ENCODE measurements around the gene ACTR1A. TPM values are rescaled to one million over a fixed set of nuclear protein-coding genes. Genes with fewer than 3 reads are reported as not detected.

The ACTR1A gene
- total RNA-seq, 1 experiment from 2014 or later, result 147 TPM

- Histone ChIP-seq H3K9me3 (ENCODE audit: control insufficient read depth, insufficient read depth, low read depth, low read length) (no peaks in the 10 kb centered on the region), H3K36me3 (ENCODE audit: control insufficient read depth, insufficient read depth, low read length) (no peaks in the 10 kb centered on the region), H3K4me1 (ENCODE audit: control insufficient read depth, insufficient read depth, low read length) (no peaks in the 10 kb centered on the region), H3K27ac (ENCODE audit: low read length) (no peak overlapping the region), H3K27me3 (ENCODE audit: control insufficient read depth, insufficient read depth, low read length) (no peaks in the 10 kb centered on the region), H3K4me3 (ENCODE audit: low read depth in 2 of 2, low read length in 2 of 2) (no peak overlapping the region)
- ChIA-PET POLR2A (interaction anchor here (0.7 kb wide), 1 partner anchor 11 kb away, joined by 3 read pairs; no protein-coding TSS in a partner anchor), CTCF (interaction anchor here (0.6 kb wide), 1 partner anchor 242 kb away, joined by 11 read pairs; no protein-coding TSS in a partner anchor)
- no peak for DNase-seq (ENCODE audit: low read depth, low spot score)
- no peak for TF ChIP-seq TCF7L2 (IDR thresholded peaks at IDR 0.05; ENCODE audit: low read depth, low read length)
- no peak for TF ChIP-seq SIN3A (IDR thresholded peaks at IDR 0.05; ENCODE audit: borderline replicate concordance, insufficient read depth, low read depth, low read length)
- TF ChIP-seq POLR2AphosphoS5 (IDR thresholded peaks at IDR 0.05; ENCODE audit: low read depth, low read length), result no peak
- no peak for TF ChIP-seq REST (IDR thresholded peaks at IDR 0.05; ENCODE audit: insufficient read depth in 1 of 2, low read depth in 2 of 2, low read length in 1 of 2)
- TF ChIP-seq, protein P1, sequence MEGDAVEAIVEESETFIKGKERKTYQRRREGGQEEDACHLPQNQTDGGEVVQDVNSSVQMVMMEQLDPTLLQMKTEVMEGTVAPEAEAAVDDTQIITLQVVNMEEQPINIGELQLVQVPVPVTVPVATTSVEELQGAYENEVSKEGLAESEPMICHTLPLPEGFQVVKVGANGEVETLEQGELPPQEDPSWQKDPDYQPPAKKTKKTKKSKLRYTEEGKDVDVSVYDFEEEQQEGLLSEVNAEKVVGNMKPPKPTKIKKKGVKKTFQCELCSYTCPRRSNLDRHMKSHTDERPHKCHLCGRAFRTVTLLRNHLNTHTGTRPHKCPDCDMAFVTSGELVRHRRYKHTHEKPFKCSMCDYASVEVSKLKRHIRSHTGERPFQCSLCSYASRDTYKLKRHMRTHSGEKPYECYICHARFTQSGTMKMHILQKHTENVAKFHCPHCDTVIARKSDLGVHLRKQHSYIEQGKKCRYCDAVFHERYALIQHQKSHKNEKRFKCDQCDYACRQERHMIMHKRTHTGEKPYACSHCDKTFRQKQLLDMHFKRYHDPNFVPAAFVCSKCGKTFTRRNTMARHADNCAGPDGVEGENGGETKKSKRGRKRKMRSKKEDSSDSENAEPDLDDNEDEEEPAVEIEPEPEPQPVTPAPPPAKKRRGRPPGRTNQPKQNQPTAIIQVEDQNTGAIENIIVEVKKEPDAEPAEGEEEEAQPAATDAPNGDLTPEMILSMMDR (IDR thresholded peaks at IDR 0.05), result no peak
- in situ Hi-C loops (cut with HindIII; ENCODE audit: low pct_unique_long_range_greater_than_20kb, low sequenced_read_pairs) (no loop called here), intact Hi-C loops (cut with micrococcal nuclease; ENCODE audit: unreplicated experiment) (no loop called here)
- BruUV-seq (replicated peaks), result no TSS peak
- no peak for ATAC-seq
These were observed 28.8 kb downstream of the ACTR1A start for GRCh38 chr10:102473445-102474331.

- Histone ChIP-seq H3K36me3 (ENCODE audit: control insufficient read depth, insufficient read depth, low read length) (no peaks in the 10 kb centered on the region), H3K27ac (ENCODE audit: low read length) (no peak overlapping the region), H3K9me3 (ENCODE audit: control insufficient read depth, insufficient read depth, low read depth, low read length) (no peaks in the 10 kb centered on the region), H3K27me3 (ENCODE audit: control insufficient read depth, insufficient read depth, low read length) (no peaks in the 10 kb centered on the region), H3K4me1 (ENCODE audit: control insufficient read depth, insufficient read depth, low read length) (no peaks in the 10 kb centered on the region), H3K4me3 (ENCODE audit: low read depth in 2 of 2, low read length in 2 of 2) (no peak overlapping the region)
- intact Hi-C loops (cut with micrococcal nuclease; ENCODE audit: unreplicated experiment) (no loop called here), in situ Hi-C loops (cut with HindIII; ENCODE audit: low pct_unique_long_range_greater_than_20kb, low sequenced_read_pairs) (no loop called here)
- no TSS peak for BruUV-seq (replicated peaks)
- ChIA-PET CTCF (interaction anchor here (0.6 to 0.7 kb wide), 2 partner anchors 19 to 301 kb away, joined by 3 to 6 read pairs; no protein-coding TSS in a partner anchor), POLR2A (no interaction called here)
- ATAC-seq, result no peak
- DNase-seq (ENCODE audit: low read depth, low spot score), result no peak
- TF ChIP-seq SIN3A (IDR thresholded peaks at IDR 0.05; ENCODE audit: borderline replicate concordance, insufficient read depth, low read depth, low read length), result no peak
These were observed 31.6 kb downstream of the ACTR1A start for GRCh38 chr10:102470579-102471546.

Measured in Panc1 (cell line).